Bronchial epithelial cell (primary cell): Measurements from ENCODE around the gene EML6. TPM values are rescaled to one million over a fixed set of nuclear protein-coding genes. Genes with fewer than 3 reads are reported as not detected.

ENCODE experiments used
- DNase-seq: peaks from one replicate; pipeline ENCODE4 v3.0.0-alpha.2; 2010; ENCODE audit warnings: low read depth
- FAIRE-seq: peaks from 2 replicates; lab custom pipeline; 2011; peaks lifted over from hg19 to GRCh38; lab: Jason Lieb, UNC
- H3K27me3 ChIP-seq: 2 replicates; pipeline ENCODE4 v1.5.1; 2011; ENCODE audit warnings: low read length; ENCODE audit not compliant: control insufficient read depth, insufficient read depth
- H3K36me3 ChIP-seq: 2 replicates; pipeline ENCODE4 v1.5.1; 2011; ENCODE audit warnings: low read length; ENCODE audit not compliant: control insufficient read depth, insufficient read depth
- H3K4me3 ChIP-seq: 2 replicates; pipeline ENCODE4 v1.5.1; 2011; ENCODE audit warnings: mild to moderate bottlenecking, low read depth, low read length, control low read depth
- CTCF ChIP-seq: IDR thresholded peaks from 2 replicates; pipeline ENCODE4 v1.5.1; 2011; ENCODE audit warnings: mild to moderate bottlenecking, moderate library complexity, low read length, control low read depth, inconsistent platforms; ENCODE audit not compliant: insufficient read depth, severe bottlenecking
- total RNA-seq: library from RNA; depleted of rRNA; stranded (reverse); fragments of >200 nt; gene quantifications from 2 replicates; pipeline ENCODE4 v1.2.1, GENCODE V29; 2014

EML6 gene
- total RNA-seq, 1 donor from 2014 or later = 0.53 TPM

DNA sequence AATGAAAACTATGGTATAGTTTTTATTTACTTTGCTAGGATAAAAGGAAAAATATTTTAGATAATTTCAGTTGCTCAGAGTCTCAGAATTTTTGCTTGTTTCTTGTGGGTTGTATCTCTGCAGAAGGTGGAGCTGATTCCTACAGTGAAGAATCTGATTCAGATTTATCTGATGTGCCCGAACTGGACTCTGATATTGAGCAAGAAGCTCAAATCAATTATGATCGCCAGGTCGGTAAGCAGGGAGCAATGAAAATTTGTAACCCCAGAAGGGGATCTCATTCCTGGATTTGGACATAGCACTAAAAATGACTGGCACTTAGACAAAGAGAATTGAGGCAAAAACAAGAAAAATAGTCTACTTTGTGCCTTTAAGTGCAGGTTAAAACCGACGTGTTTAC lies 140.2 kb downstream of the EML6 start:
- no peaks in the 10 kb centered on the region for H3K27me3 ChIP-seq
- H3K36me3 ChIP-seq = no peaks in the 10 kb centered on the region
- H3K4me3 ChIP-seq = no peak overlapping the region
- FAIRE-seq = no peak
- DNase-seq = no peak
- TF ChIP-seq CTCF = no peak

GRCh38 chr2:54864096-54864495 lies 140.6 kb downstream of the EML6 start:
- Histone ChIP-seq H3K4me3 (no peak overlapping the region), H3K36me3 (no peaks in the 10 kb centered on the region), H3K27me3 (no peaks in the 10 kb centered on the region)
- no peak for TF ChIP-seq CTCF
- DNase-seq = no peak
- FAIRE-seq = no peak

DNA sequence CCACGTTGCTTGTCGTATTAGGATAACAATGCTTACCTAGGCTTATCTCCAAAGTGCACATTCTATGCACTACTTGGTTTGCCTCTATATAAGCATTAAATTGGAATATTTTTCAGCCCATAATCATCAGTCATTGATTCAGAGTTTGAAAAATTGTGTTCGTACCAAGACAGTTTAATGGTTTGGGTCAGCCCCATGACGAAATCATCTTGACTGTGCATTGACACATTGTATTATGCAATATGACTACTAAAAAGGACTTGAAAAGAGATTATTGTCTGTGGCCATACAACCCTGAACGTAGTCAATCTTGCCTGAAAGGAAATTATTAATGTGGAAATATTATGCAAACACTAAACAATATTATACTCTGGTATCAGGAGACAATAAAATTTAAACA lies 141.3 kb downstream of the EML6 start:
- H3K4me3 ChIP-seq = no peak overlapping the region
- no peak for FAIRE-seq
- no peaks in the 10 kb centered on the region for H3K27me3 ChIP-seq
- DNase-seq = no peak
- H3K36me3 ChIP-seq = no peaks in the 10 kb centered on the region
- TF ChIP-seq CTCF = no peak

- TF ChIP-seq CTCF = no peak
- DNase-seq (no peak), FAIRE-seq (no peak)
- Histone ChIP-seq H3K27me3 (no peaks in the 10 kb centered on the region), H3K36me3 (no peaks in the 10 kb centered on the region), H3K4me3 (no peak overlapping the region)
Observed at GRCh38 chr2:54866179-54866578, 142.7 kb downstream of the EML6 start.

GRCh38 chr2:54866868-54867267 lies 143.4 kb downstream of the EML6 start:
- Histone ChIP-seq H3K36me3 (no peaks in the 10 kb centered on the region), H3K4me3 (no peak overlapping the region), H3K27me3 (no peaks in the 10 kb centered on the region)
- no peak for FAIRE-seq
- no peak for DNase-seq
- no peak for TF ChIP-seq CTCF

GRCh38 chr2:54867457-54867856 lies 144.0 kb downstream of the EML6 start:
- Histone ChIP-seq H3K4me3 (no peak overlapping the region), H3K36me3 (no peaks in the 10 kb centered on the region), H3K27me3 (no peaks in the 10 kb centered on the region)
- TF ChIP-seq CTCF = no peak
- no peak for FAIRE-seq
- no peak for DNase-seq
